Keratinocyte (primary cell): ENCODE results near the gene GRPEL2. TPM values are rescaled to one million over a fixed set of nuclear protein-coding genes. Genes with fewer than 3 reads are reported as not detected.
"Not testable (repeated sequence)": the region's sequence is repeated elsewhere in the genome, so short reads cannot be mapped to it uniquely, and the experiment has no call there.

Experiments
- DNase-seq: peaks from one replicate; pipeline ENCODE4 v3.0.0-alpha.2; 2011; ENCODE audit warnings: low read depth, missing footprints, low spot score
- FAIRE-seq: peaks from 2 replicates; lab custom pipeline; 2011; peaks lifted over from hg19 to GRCh38; lab: Jason Lieb, UNC
- H2AFZ ChIP-seq: 2 replicates; pipeline ENCODE4 v1.6.0; 2012; ENCODE audit warnings: low read length, control low read depth, inconsistent platforms; ENCODE audit not compliant: control insufficient read depth
- H3K27ac ChIP-seq: 2 replicates; pipeline ENCODE4 v1.5.1; 2011; ENCODE audit warnings: low read length; ENCODE audit not compliant: control insufficient read depth, insufficient read depth
- H3K27me3 ChIP-seq: 3 replicates; pipeline ENCODE4 v1.6.0; 2011; ENCODE audit warnings: low read length; ENCODE audit not compliant: control insufficient read depth, insufficient read depth; ENCODE audit errors: extremely low read depth
- H3K36me3 ChIP-seq, 2 experiments: 2 replicates in 1 of 2; 3 replicates in 1 of 2; pipeline ENCODE4 v1.5.1; 2011; ENCODE audit warnings: low read length in 2 of 2, mild to moderate bottlenecking in 1 of 2; ENCODE audit not compliant: control insufficient read depth in 2 of 2, insufficient read depth in 2 of 2; ENCODE audit errors: extremely low read depth in 1 of 2
- H3K4me1 ChIP-seq: 3 replicates; pipeline ENCODE4 v1.5.1; 2011; ENCODE audit warnings: low read length; ENCODE audit not compliant: control insufficient read depth, insufficient read depth; ENCODE audit errors: extremely low read depth
- H3K4me2 ChIP-seq: 3 replicates; pipeline ENCODE4 v1.6.0; 2011; ENCODE audit warnings: low read depth, low read length; ENCODE audit not compliant: control insufficient read depth, insufficient read depth; ENCODE audit errors: extremely low read depth
- H3K4me3 ChIP-seq, 3 experiments: fragments of 200-600 bp in 1 of 3; sonication (generic) in 1 of 3; 2 replicates in 2 of 3; 3 replicates in 1 of 3; pipeline ENCODE4 v1.5.1; 2011 to 2016; ENCODE audit warnings: low read length in 3 of 3, mild to moderate bottlenecking in 3 of 3, control low read depth in 2 of 3, inconsistent platforms in 1 of 3, low read depth in 1 of 3, mixed read lengths in 1 of 3, mixed run types in 1 of 3, moderate library complexity in 1 of 3; ENCODE audit not compliant: control insufficient read depth in 2 of 3, insufficient read depth in 2 of 3; ENCODE audit errors: extremely low read depth in 1 of 3
- H3K79me2 ChIP-seq: 2 replicates; pipeline ENCODE4 v1.6.0; 2012; ENCODE audit warnings: low read length; ENCODE audit not compliant: control insufficient read depth, insufficient read depth
- H3K9ac ChIP-seq: 3 replicates; pipeline ENCODE4 v1.6.0; 2011; ENCODE audit warnings: low read length; ENCODE audit not compliant: control insufficient read depth, insufficient read depth; ENCODE audit errors: extremely low read depth
- H3K9me1 ChIP-seq: 3 replicates; pipeline ENCODE4 v1.6.0; 2011; ENCODE audit warnings: low read length; ENCODE audit not compliant: control insufficient read depth, insufficient read depth; ENCODE audit errors: extremely low read depth
- H3K9me3 ChIP-seq: 2 replicates; pipeline ENCODE4 v1.5.1; 2012; ENCODE audit warnings: low read depth, low read length; ENCODE audit not compliant: control insufficient read depth
- H4K20me1 ChIP-seq: 3 replicates; pipeline ENCODE4 v1.6.0; 2011; ENCODE audit warnings: low read length; ENCODE audit not compliant: control insufficient read depth, insufficient read depth; ENCODE audit errors: extremely low read depth
- EZH2 ChIP-seq: IDR thresholded peaks from one replicate; pipeline ENCODE4 v1.6.1; 2012; ENCODE audit warnings: inconsistent platforms, mild to moderate bottlenecking, low read length, moderate library complexity
- dilution Hi-C: fragments of 300-500 bp; cut with MboI; formaldehyde crosslinking; loops from one replicate; pipeline ENCODE4 v1.7.0; 2020; ENCODE audit warnings: low sequenced_read_pairs; ENCODE audit not compliant: extremely low pct_ligation_motif_present
- polyA plus RNA-seq, 5 experiments: library from polyadenylated mRNA; depleted of rRNA in 3 of 5; stranded (reverse) in 3 of 5; stranded (forward) in 1 of 5; unstranded in 1 of 5; fragments of >200 nt; gene quantifications; 1 replicate in 1 of 5; 2 replicates in 3 of 5; 3 replicates in 1 of 5; pipeline versions ENCODE4 v1.2.1 to v1.2.3, GENCODE V29; 2011 to 2012; ENCODE audit warnings: missing spikeins in 2 of 5, low read depth in 1 of 5, low replicate concordance in 1 of 5
- TF ChIP-seq, protein P1 (sequence below), 3 experiments: IDR thresholded peaks in 1 of 3; conservative IDR thresholded peaks in 1 of 3; optimal IDR thresholded peaks in 1 of 3; 2 replicates in 2 of 3; 3 replicates in 1 of 3; pipeline versions ENCODE3 to v1.5.1; 2011; ENCODE audit warnings: low read length in 3 of 3, mild to moderate bottlenecking in 3 of 3, moderate library complexity in 2 of 3, control low read depth in 1 of 3, inconsistent platforms in 1 of 3; ENCODE audit not compliant: insufficient read depth in 2 of 3; ENCODE audit errors: extremely low read depth in 1 of 3

Gene GRPEL2
- polyA plus RNA-seq, 1 donor (not counting 4 experiments of a cell fraction or from before 2014, with no cell fraction given) = 17.5 TPM

DNA sequence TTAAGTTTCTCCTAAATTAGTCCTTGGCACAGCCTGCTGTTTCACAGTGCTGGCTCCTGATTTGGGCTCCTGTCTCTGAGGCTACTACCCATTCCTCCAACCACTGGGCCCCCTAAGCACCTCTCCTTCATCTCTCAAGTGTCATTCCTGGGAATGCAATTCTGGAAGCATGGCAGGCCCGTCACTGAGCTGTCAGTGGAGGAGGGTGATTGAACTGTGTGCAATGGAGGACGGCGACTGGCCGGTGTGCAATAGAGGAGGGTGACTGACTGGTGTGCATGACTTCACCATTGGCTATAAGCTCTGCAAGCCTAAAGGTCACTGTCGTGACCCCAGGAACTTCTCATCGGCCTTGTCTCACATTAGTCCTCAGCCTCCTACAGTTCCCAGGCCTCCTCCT is 46.2 kb downstream of the GRPEL2 start:
- Histone ChIP-seq H4K20me1 (no peaks in the 10 kb centered on the region), H3K9me3 (no peaks in the 10 kb centered on the region), H3K4me3 (no peak overlapping the region), H3K9ac (no peak overlapping the region), H3K27me3 (no peaks in the 10 kb centered on the region), H3K9me1 (no peaks in the 10 kb centered on the region), H3K79me2 (no peaks in the 10 kb centered on the region), H3K4me2 (no peak overlapping the region), H3K36me3 (no peaks in the 10 kb centered on the region), H3K27ac (no peak overlapping the region), H2AFZ (no peak overlapping the region), H3K4me1 (no peaks in the 10 kb centered on the region)
- FAIRE-seq (no peak), DNase-seq (no peak)
- no peak for TF ChIP-seq EZH2
- TF ChIP-seq, protein P1, sequence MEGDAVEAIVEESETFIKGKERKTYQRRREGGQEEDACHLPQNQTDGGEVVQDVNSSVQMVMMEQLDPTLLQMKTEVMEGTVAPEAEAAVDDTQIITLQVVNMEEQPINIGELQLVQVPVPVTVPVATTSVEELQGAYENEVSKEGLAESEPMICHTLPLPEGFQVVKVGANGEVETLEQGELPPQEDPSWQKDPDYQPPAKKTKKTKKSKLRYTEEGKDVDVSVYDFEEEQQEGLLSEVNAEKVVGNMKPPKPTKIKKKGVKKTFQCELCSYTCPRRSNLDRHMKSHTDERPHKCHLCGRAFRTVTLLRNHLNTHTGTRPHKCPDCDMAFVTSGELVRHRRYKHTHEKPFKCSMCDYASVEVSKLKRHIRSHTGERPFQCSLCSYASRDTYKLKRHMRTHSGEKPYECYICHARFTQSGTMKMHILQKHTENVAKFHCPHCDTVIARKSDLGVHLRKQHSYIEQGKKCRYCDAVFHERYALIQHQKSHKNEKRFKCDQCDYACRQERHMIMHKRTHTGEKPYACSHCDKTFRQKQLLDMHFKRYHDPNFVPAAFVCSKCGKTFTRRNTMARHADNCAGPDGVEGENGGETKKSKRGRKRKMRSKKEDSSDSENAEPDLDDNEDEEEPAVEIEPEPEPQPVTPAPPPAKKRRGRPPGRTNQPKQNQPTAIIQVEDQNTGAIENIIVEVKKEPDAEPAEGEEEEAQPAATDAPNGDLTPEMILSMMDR (optimal IDR thresholded peaks at IDR 0.05 in 1 of 3, IDR thresholded peaks at IDR 0.05 in 1 of 3, conservative IDR thresholded peaks at IDR 0.05 in 1 of 3; ENCODE audit: extremely low read depth in 1 of 3, insufficient read depth in 2 of 3, low read length in 3 of 3) = no peak
- dilution Hi-C loops = no loop called here

DNA sequence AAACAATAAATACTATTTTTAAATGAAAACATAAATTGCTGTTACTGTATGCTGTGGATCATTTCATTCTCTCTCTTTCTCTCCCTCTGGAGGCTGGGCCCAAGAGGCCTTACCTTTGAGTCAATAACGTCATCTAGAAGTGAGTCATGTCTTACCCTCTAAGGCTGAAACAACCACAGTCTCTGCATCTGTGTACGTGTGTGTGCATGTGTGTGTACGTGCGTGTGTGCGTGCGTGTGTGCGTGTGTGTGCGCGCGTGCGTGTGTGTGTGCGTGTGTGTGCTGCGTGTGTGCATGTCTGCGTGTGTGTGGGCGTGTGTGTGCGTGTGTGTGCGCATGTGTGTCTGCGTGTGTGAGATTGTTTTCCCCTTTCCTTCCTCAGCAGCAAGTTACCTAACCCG is 47.4 kb downstream of the GRPEL2 start:
- Histone ChIP-seq H3K9ac (no peak overlapping the region), H3K4me1 (no peaks in the 10 kb centered on the region), H2AFZ (no peak overlapping the region), H3K9me3 (no peaks in the 10 kb centered on the region), H4K20me1 (no peaks in the 10 kb centered on the region), H3K79me2 (no peaks in the 10 kb centered on the region), H3K36me3 (no peaks in the 10 kb centered on the region), H3K27ac (no peak overlapping the region), H3K9me1 (no peaks in the 10 kb centered on the region), H3K4me3 (no peak overlapping the region), H3K4me2 (no peak overlapping the region), H3K27me3 (no peaks in the 10 kb centered on the region)
- dilution Hi-C loops = no loop called here
- FAIRE-seq (no peak), DNase-seq (peak; percentile 26)
- no peak for TF ChIP-seq EZH2
- TF ChIP-seq, protein P1 (optimal IDR thresholded peaks at IDR 0.05 in 1 of 3, IDR thresholded peaks at IDR 0.05 in 1 of 3, conservative IDR thresholded peaks at IDR 0.05 in 1 of 3; ENCODE audit: extremely low read depth in 1 of 3, insufficient read depth in 2 of 3, low read length in 3 of 3) = no peak

DNA sequence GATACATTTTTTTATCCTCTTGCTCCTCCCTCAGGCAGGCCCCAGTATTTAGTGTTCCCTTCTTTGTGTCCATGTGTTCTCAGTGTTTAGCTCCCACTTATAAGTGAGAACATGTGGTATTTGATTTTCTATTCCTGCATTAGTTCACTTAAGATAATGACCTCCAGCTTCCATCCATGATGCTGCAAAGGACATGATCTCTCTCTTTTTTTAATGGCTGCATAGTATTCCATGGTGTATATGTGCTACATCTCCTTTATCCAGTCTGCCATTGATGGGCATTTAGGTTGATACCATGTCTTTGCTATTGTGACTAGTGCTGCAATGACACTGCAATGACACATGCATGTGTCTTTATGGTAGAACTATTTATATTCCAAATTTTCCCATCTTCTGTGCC is 49.7 kb downstream of the GRPEL2 start:
- FAIRE-seq, DNase-seq, H3K79me2 ChIP-seq, H3K9me3 ChIP-seq, H3K27ac ChIP-seq, H3K36me3 ChIP-seq, H3K4me3 ChIP-seq, H3K9me1 ChIP-seq, H2AFZ ChIP-seq, H4K20me1 ChIP-seq, H3K4me2 ChIP-seq, H3K27me3 ChIP-seq, H3K9ac ChIP-seq, H3K4me1 ChIP-seq, dilution Hi-C loops: not testable (repeated sequence)
